GM10266 (cell line): ENCODE measurements around the gene XPO5.

Experiments used
- DNase-seq: peaks from one replicate; pipeline ENCODE4 v3.0.0; 2012; ENCODE audit errors: extremely low spot score
- TF ChIP-seq, protein P1 (sequence below): IDR thresholded peaks from 2 replicates; pipeline ENCODE4 v1.5.1; 2012; ENCODE audit warnings: mild to moderate bottlenecking, low read depth; ENCODE audit not compliant: control insufficient read depth, insufficient read depth; ENCODE audit errors: missing control alignments

Gene XPO5

DNA sequence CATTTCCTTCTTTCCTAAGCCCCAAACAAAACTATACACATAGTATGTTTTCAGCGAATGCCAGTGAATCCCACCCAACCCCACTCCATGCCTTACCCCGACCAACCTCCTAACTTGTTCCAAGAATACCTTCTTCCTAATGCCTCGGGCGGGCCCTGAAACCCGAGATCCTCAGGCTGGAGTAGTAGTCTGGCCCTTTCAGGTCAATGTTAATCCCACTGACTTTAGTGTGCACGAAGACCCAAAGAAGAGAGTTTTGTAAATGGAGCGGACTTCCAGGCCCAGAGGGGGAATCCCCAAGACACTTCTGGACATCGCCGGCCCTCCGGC lies 59.5 kb downstream of the XPO5 start:
- no peak for DNase-seq
- TF ChIP-seq, protein P1, sequence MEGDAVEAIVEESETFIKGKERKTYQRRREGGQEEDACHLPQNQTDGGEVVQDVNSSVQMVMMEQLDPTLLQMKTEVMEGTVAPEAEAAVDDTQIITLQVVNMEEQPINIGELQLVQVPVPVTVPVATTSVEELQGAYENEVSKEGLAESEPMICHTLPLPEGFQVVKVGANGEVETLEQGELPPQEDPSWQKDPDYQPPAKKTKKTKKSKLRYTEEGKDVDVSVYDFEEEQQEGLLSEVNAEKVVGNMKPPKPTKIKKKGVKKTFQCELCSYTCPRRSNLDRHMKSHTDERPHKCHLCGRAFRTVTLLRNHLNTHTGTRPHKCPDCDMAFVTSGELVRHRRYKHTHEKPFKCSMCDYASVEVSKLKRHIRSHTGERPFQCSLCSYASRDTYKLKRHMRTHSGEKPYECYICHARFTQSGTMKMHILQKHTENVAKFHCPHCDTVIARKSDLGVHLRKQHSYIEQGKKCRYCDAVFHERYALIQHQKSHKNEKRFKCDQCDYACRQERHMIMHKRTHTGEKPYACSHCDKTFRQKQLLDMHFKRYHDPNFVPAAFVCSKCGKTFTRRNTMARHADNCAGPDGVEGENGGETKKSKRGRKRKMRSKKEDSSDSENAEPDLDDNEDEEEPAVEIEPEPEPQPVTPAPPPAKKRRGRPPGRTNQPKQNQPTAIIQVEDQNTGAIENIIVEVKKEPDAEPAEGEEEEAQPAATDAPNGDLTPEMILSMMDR: no peak

DNA sequence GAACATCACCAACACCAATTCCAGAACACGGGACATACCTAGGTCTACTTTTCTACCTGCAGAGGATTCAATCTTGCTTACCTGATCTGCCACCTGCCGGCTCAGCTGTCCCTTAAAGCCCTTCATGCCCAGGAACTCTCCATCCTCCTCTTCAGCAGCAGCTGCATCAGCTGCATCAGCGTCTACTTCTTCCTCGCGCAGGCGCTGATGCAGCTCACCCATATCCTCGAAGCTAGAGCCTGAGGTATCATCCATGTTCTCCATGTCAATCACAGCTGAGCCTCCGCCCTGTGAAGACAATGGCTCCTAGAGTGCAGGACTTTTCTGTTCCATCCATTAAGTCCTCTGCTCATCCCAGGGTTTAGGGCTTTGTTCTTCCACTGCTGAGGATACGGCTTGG lies 60.0 kb downstream of the XPO5 start:
- TF ChIP-seq, protein P1: no peak
- no peak for DNase-seq

DNA sequence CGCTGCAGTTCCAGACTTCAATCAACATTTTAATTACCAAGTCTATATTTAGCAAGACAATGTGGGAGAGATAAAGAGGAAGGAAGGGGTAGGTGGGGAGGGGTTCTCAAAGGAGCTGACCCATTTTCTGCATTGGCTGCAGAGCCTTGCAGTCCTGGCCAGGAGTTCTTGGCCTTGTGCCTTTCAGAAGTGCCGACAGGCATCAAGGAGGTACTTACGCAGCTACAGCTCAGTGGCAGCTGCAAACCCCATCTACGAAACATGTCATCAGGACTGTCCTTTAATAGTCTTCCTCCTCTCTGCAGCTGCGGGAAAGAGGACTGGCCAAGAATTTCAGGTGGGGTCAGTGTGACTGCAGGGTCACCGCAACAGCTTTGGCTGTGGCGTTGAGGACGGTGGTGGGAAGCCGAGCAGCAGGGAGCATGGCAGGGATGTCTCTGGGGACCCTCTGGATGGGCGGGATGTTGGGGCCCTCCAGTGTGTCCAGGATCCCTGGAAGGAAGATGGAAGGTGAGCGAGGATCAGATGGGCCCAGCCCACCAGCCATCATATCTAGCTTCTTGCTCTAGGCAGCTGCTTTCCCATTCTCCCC lies 63.9 kb downstream of the XPO5 start:
- TF ChIP-seq, protein P1: no peak

DNA sequence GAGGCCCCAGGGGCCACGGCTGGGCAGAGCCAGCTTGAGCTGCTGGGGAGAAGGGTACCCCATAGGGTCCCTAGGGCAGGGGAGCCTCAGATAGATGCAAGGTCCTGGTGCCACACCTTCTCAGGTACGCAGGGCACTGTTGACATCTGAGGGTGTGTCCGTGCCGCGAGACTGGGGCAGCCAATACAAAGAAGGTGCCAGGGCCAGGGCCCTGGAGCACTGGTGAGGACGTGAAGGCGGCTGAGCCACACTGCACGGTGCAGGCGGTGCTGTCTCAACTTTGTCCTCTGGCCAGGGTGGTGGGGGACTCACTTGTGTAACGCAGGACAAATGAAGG lies 65.0 kb downstream of the XPO5 start:
- no peak for DNase-seq
- TF ChIP-seq, protein P1: no peak

More for the DNA sequence above, 63.9 kb downstream of the XPO5 start:
- no peak for DNase-seq

DNA sequence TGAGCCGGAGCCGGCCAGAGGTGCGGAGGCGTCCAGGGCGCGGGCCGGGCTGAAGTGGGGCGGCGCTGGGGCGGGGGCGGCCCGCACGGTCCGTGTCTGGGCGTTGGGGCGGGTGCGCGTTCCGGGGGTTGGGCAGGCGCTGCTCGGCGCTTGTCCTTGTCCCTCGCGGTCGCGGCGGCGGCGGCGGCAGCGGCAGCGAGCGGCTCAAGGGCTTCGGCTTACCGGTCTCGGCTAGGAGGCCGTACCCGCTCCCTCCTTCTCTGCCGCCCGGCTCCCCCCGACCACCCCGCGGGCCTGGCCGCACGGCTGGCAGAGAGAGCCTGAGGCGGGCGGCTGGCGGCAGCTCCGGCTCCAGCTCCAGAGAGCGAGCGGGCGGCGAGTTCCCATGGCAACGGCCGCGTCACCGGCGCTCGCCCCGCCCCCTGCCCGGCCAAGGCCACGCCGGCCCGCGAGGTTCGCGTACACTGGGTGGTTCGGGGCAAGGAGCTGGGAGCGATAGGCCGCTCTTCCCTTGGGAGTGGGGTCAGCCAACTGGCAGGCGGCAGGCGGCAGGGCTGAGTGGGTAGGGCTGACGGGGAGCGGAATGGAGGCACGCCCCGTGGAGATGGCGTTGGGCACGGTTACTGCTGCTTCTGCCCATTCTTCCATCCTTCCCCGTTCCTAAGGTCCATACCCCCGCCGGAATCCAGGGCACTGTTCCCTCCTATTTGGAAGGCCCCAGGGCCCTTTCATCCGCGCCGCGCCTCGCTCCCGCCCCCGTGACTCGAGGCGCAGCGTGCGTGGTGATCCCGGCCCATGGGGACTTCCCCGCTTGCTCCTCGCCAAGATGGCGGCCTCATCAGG lies 65.6 kb downstream of the XPO5 start, which contains the start of gene LRRC73:
TSS of gene LRRC73 (minus strand) at position 363 of the 843 bp plus-strand sequence. CDS start 561 bp downstream, outside the sequence.
- TF ChIP-seq, protein P1: no peak
- peak; percentile 90 for DNase-seq

DNA sequence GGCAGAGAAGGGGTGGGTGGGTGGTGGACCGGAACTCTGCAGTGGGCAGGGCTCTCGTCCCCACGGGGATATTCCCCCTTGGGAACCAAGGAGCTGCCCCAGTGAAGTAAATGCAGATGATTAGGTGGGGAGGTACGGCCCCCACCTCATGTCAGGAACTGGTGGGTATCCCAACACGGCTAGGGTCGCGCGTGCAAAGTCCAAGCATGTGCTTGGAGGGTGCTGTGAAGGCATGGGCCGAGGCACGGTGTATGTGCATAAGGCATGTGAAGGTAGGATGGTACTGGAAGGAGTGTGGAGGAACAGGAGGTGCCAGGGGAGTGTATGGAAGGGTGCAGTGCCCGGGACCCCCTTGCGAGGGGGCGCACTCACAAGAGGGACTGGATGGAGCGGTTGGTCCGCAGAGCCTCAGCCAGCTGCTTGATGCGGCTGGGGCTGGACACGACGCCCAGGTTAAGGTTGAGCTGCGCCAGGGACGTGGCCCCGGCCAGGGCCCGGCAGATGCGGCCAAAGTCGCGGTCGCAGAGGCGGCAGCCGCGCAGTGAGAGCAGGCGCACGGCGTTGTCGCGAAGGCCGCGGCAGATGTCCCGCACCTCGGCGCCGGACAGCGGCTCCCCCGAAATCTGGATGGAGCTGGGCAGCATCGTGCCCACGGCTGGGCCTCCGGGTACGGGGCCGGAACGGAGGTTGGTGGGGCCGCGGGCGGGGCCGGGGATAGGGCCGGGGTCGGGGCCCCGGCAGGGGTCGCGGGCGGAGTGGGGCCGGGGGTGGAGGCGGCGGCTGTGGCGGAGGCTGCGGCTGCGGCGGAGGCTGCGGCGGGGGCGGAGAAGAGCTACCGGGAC lies 66.5 kb downstream of the XPO5 start:
- no peak for DNase-seq
- TF ChIP-seq, protein P1: no peak
